SK-N-SH treated with all-trans-retinoic acid at 6 μM for 48 hours (cell line): ENCODE measurements around the gene SDK2.

ENCODE experiments used
- ARNTL ChIP-seq: fragments of 450-650 bp; formaldehyde crosslinking; IDR thresholded peaks from 2 replicates; pipeline ENCODE4 v1.5.0; 2020; ENCODE audit warnings: low read depth, mild to moderate bottlenecking, moderate library complexity, borderline replicate concordance
- POU6F1 ChIP-seq: fragments of 250-450 bp; sonication (Bioruptor Pico); IDR thresholded peaks from 2 replicates; pipeline ENCODE4 v1.8.0; 2021; ENCODE audit warnings: low read depth, mild to moderate bottlenecking, moderate library complexity, borderline replicate concordance

- TF ChIP-seq ARNTL (CRISPR knock-in tag) (no peak), POU6F1 (CRISPR knock-in tag) (no peak)
These were observed 51.7 kb downstream of the SDK2 start for GRCh38 chr17:73592501-73592961.
